GM06990 (cell line): ENCODE results near the gene GRAP.
"Not testable (repeated sequence)": the region's sequence is repeated elsewhere in the genome, so short reads cannot be mapped to it uniquely, and the experiment has no call there.

ENCODE experiments used
- DNase-seq: peaks from one replicate; pipeline ENCODE4 v3.0.0-alpha.2; 2011; ENCODE audit not compliant: insufficient read length; ENCODE audit errors: extremely low read depth
- H3K27me3 ChIP-seq: replicated peaks from 2 replicates; pipeline ENCODE4 v1.6.0; 2011; ENCODE audit warnings: low read length; ENCODE audit not compliant: control insufficient read depth, insufficient read depth
- H3K36me3 ChIP-seq: 2 replicates; pipeline ENCODE4 v1.5.1; 2011; ENCODE audit warnings: low read length; ENCODE audit not compliant: control insufficient read depth, insufficient read depth
- H3K4me3 ChIP-seq: replicated peaks from 2 replicates; pipeline ENCODE4 v1.5.1; 2011; ENCODE audit warnings: low read depth, mild to moderate bottlenecking, control low read depth, low read length
- TF ChIP-seq, protein P1 (sequence below): IDR thresholded peaks from 2 replicates; pipeline ENCODE4 v1.5.1; 2011; ENCODE audit warnings: low read length, control low read depth, mild to moderate bottlenecking, inconsistent platforms; ENCODE audit not compliant: insufficient read depth, poor library complexity, severe bottlenecking

Gene GRAP

DNA sequence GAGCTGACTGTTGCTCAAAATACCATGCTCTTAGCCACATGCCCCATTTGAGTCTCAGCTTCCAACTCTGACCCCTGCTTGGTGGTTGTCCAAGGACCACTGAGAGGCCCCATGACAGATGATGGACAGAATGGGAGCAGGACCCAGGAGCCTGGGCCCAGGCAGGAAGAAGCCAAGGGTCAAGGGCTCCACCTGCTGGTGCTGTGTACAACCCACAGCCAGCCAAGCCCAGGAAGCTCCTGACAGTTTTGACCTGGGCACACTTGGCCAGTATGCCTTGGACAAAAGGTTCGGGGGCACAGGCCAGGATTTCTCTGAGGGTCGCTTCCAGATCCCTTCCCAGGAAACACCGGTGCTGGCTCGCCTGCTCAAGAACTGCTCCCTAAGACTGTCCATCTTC, 15.0 kb downstream of the GRAP start:
- not testable (repeated sequence) for H3K36me3 ChIP-seq, H3K4me3 ChIP-seq, H3K27me3 ChIP-seq, DNase-seq
- TF ChIP-seq, protein P1, sequence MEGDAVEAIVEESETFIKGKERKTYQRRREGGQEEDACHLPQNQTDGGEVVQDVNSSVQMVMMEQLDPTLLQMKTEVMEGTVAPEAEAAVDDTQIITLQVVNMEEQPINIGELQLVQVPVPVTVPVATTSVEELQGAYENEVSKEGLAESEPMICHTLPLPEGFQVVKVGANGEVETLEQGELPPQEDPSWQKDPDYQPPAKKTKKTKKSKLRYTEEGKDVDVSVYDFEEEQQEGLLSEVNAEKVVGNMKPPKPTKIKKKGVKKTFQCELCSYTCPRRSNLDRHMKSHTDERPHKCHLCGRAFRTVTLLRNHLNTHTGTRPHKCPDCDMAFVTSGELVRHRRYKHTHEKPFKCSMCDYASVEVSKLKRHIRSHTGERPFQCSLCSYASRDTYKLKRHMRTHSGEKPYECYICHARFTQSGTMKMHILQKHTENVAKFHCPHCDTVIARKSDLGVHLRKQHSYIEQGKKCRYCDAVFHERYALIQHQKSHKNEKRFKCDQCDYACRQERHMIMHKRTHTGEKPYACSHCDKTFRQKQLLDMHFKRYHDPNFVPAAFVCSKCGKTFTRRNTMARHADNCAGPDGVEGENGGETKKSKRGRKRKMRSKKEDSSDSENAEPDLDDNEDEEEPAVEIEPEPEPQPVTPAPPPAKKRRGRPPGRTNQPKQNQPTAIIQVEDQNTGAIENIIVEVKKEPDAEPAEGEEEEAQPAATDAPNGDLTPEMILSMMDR: peak; percentile 42

DNA sequence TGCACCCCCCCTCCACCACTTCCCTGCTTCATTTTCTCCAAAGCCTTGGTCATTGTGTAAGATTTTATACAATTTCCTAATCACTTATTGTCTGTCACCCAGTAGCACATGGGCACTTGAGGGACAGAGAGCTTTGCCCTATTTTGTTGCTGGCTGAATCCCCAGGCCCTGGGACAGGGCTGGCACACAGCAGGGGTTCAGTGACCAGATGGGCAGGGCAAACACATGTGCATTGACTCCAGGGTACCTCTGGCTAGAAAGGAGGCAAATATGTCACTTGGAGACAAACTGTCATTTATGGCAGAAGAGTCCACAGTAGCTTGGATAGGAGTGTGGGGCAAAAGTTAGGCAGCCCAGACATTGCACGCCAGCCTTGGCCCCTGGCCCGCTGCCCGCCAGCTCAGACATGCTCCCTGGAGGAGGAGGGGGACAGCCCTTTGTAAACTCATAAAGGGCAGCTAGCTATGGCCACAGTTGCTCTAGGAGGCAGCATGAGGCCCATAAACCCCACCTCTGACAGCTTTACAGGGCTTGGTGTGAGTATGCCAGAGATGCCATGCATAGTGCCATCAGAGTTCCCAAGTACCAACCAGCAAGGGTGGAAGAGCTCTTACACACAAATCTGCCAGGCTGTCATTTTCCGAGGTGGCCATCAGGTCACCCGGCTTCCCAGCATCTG, 15.8 kb downstream of the GRAP start:
- H3K36me3 ChIP-seq, H3K4me3 ChIP-seq, DNase-seq, H3K27me3 ChIP-seq: not testable (repeated sequence)

DNA sequence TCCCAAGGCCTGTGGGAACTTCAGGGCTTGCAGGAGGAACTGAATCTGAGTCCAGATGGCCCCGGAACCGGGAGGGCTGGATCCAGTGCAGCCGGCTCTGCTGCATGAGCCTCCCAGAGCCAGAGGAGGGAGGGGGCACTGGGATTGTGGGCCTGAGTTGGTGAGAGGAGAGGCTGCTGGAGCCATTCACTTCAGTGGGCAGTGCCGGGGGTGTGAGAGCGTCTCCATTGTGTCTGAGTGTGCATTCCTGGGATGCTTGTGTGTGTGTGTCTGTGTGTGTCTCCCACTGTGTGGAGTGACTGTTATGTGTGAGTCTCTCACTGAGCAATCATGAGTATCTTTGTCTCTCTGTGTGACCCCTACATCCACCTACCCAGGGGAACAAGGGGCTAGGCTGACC, 17.0 kb downstream of the GRAP start:
- H3K27me3 ChIP-seq, DNase-seq, H3K4me3 ChIP-seq, H3K36me3 ChIP-seq: not testable (repeated sequence)

DNA sequence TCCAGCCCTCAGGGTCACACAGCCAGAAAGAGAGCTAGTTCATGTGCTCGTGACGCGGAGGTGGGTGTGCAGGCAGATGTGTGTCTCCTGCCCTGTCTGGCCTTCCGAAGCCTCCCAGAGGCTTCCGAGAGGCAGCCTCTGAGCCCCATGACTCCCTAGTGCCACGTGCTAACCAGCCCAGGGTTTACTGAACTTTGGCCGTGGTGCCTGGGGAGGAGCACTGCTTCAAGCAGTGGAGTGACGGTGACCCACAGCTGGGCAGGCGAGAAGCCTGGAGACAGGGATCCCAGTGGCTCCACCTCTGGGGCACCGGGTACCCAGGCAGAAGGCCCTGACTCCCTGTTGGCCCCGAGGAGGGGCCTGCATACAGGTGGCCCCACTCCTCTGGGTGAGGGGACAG, 18.1 kb downstream of the GRAP start:
- not testable (repeated sequence) for DNase-seq, H3K36me3 ChIP-seq, H3K27me3 ChIP-seq, H3K4me3 ChIP-seq

DNA sequence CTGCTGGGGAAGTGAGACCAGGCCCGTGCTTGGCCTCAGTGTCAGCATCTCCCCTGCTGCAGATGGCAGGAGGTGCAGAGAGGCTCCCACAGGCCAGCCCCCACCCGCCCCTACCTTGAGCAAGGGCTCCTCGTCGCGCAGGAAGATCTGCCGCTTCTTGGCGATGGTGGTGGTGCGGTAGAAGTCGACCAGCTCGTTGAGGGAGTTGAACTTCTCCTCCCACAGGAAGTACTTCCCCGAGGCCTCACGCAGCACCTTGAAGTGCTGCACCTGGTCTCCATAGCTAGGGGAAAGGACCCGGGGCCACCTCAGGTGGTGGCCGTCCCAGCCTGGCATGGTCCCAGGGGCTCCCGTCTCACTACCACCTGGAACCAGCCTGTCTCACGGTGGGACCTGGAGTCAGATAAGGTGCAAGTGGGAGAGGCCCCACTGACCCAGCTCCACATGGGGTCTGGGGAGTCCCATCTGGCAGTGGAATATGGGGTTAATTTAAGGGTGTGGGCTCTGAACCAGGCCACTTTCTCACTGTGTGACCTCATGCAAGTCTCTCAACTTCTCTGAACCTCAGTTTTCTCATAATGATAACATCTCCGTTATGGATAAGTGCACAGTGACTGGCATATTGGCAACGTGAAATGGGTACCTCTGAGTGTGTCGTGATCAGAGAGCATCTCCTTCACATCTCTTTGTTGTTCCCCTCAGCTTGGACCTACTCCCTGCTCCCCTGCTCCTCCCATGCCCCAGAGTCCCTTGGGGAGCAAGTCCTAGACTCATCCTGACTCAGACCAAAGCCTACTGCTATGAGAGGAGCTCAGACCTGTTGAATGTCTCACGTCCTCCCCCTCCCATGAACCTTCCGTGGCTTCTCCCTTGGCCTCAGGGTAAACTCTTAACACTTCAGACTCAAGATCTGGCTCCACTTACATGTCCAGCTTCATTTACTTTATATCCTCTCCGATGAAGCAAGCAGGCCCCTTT, 22.4 kb downstream of the GRAP start:
- H3K4me3 ChIP-seq: no peak overlapping the region
- no peaks in the 10 kb centered on the region for H3K27me3 ChIP-seq
- TF ChIP-seq, protein P1: no peak
- peaks cover 18% of the 10 kb centered on the region for H3K36me3 ChIP-seq
- no peak for DNase-seq

DNA sequence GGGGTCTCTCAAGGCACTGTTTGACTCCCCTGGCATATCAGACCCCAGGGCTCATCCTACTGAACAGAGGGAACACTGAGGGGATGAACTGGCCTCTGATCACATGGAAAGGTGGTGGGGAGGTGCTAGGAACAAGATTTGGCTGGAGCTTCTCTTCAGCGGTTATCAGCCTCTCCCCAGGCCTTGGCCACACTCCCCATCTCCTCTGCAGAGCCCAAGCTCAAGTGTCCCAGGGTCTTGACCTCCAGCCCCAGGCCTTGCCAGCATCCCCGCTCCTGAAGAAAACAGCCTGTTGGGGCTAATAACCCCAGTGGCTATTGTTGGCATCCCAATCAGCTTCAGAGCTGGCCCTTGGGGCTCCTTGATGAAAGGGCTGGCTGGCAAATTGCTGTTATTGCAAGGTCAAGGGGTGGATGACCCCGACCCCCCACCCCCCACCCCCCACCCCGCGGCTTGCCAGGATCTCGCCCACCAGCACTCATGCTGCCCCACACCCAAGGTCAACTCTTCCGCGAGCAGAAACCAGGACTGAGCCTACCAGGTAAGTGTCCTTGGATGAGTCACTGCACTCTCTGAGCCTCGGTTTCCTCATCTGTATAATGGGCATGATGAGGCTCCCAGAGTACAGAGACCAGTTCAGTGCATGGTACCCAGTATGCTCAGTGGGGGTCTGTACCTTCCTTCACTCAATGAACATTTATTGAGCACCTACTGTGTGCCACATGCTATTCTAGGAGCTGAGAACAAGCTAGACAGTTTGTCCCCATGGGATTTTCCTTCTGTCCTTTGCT, 23.4 kb downstream of the GRAP start:
- H3K4me3 ChIP-seq: no peak overlapping the region
- H3K27me3 ChIP-seq: no peaks in the 10 kb centered on the region
- TF ChIP-seq, protein P1: no peak

DNA sequence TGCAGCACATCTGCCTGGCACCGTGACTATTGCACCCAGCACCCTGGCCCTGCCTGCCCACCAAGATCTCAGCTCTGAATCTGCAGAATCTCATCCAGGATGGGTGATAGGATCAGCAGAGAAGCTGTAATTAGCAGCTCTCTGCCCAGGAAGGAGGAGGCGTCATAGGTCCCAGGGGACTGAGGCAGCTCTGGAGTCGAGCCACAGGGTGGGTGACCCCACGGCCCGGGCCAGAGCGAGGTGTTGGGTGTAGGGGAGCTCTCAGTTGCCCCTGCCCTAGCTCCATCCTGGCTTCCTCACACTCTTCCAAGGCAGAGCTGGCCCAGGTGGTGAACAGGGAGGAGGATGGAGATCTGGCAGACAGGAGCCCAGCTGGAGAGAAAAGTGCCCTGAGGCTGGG, 24.0 kb downstream of the GRAP start:
- Histone ChIP-seq H3K27me3 (no peaks in the 10 kb centered on the region), H3K36me3 (peaks cover 18% of the 10 kb centered on the region), H3K4me3 (no peak overlapping the region)
- DNase-seq: no peak
- TF ChIP-seq, protein P1: no peak

More for the DNA sequence above, 23.4 kb downstream of the GRAP start:
- peaks cover 18% of the 10 kb centered on the region for H3K36me3 ChIP-seq
- DNase-seq: no peak
